HG03521 (cell line): ENCODE measurements around the gene DIP2C.

Experiments
- ATAC-seq: cut with Tn5 transposase; IDR thresholded peaks from one replicate; pipeline ENCODE4 v1.9.1; 2021; ENCODE audit warnings: mild to moderate bottlenecking, moderate library complexity; ENCODE audit not compliant: unreplicated experiment

Gene DIP2C

GRCh38 chr10:559767-560047, 129.8 kb downstream of the DIP2C start:
- no peak for ATAC-seq

GRCh38 chr10:558891-559766, 130.3 kb downstream of the DIP2C start:
- no peak for ATAC-seq

GRCh38 chr10:558364-558763, 131.1 kb downstream of the DIP2C start:
- ATAC-seq = no peak

- ATAC-seq = no peak
Observed at GRCh38 chr10:557792-558328, 131.6 kb downstream of the DIP2C start.

GRCh38 chr10:556971-557637, 132.4 kb downstream of the DIP2C start:
- no peak for ATAC-seq

- no peak for ATAC-seq
Observed at GRCh38 chr10:555682-556350, 133.7 kb downstream of the DIP2C start.

- ATAC-seq = no peak
Observed at GRCh38 chr10:555281-555680, 134.2 kb downstream of the DIP2C start.

- ATAC-seq = no peak
Observed at GRCh38 chr10:554182-554848, 135.2 kb downstream of the DIP2C start.

- no peak for ATAC-seq
Observed at GRCh38 chr10:553233-553632, 136.2 kb downstream of the DIP2C start.

GRCh38 chr10:552679-553078, 136.8 kb downstream of the DIP2C start:
- no peak for ATAC-seq

- ATAC-seq = no peak
Observed at GRCh38 chr10:551373-552252, 137.9 kb downstream of the DIP2C start.

- no peak for ATAC-seq
Observed at GRCh38 chr10:550665-551372, 138.6 kb downstream of the DIP2C start.

GRCh38 chr10:549391-549790, 140.1 kb downstream of the DIP2C start:
- ATAC-seq = no peak

- no peak for ATAC-seq
Observed at GRCh38 chr10:548238-548901, 141.1 kb downstream of the DIP2C start.

GRCh38 chr10:547591-548081, 141.8 kb downstream of the DIP2C start:
- no peak for ATAC-seq

- no peak for ATAC-seq
Observed at GRCh38 chr10:546971-547590, 142.4 kb downstream of the DIP2C start.

GRCh38 chr10:546451-546850, 143.0 kb downstream of the DIP2C start:
- no peak for ATAC-seq
